H54 (cell line): ENCODE data around the gene SDR42E2.
"Not testable (repeated sequence)": the region's sequence is repeated elsewhere in the genome, so short reads cannot be mapped to it uniquely, and the experiment has no call there.

Source experiments
- DNase-seq: peaks from one replicate; pipeline ENCODE4 v3.0.0; 2011; ENCODE audit warnings: low spot score, mixed read lengths; ENCODE audit not compliant: insufficient read length
- FAIRE-seq: peaks from 3 replicates; lab custom pipeline; 2011; peaks lifted over from hg19 to GRCh38; lab: Jason Lieb, UNC
- POLR2A ChIP-seq: IDR thresholded peaks from 2 replicates; pipeline ENCODE4 v1.6.1; 2011; ENCODE audit warnings: low read depth, mild to moderate bottlenecking, low read length

Gene SDR42E2

DNA sequence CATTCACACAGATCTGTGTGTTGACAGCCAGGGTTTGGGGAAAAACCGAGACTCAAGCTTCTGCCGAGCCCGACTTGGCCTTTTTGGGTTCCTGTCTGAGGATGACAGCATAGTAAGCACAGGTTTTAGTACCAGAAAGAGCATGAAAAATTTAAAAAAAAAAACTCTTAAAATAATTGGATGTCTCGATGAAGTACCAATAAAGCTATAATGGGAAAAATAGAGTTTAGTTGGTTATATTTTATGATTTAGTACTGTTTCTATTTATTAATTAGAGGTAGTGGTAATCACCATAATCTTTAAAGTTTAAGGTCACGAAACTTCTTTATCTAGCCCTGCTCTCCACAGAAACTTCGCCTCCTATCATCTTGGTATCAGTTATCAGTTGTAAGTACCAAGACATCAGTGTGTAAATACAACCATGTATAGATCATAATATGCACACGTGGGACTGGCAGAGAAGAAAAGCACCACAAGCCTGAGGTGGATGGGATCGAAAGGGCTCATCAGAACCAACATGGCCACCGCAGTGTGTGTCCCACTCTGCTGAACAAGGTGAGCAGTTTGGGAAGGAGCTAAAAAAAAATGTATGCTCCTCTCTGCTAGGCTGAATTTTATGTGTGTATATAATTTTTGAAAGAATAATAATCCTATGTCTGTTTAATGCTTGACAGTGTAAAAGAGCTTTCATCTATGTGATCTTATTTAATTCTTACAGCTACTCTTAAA, 29.4 kb downstream of the SDR42E2 start:
- no peak for TF ChIP-seq POLR2A
- FAIRE-seq (no peak), DNase-seq (no peak)

DNA sequence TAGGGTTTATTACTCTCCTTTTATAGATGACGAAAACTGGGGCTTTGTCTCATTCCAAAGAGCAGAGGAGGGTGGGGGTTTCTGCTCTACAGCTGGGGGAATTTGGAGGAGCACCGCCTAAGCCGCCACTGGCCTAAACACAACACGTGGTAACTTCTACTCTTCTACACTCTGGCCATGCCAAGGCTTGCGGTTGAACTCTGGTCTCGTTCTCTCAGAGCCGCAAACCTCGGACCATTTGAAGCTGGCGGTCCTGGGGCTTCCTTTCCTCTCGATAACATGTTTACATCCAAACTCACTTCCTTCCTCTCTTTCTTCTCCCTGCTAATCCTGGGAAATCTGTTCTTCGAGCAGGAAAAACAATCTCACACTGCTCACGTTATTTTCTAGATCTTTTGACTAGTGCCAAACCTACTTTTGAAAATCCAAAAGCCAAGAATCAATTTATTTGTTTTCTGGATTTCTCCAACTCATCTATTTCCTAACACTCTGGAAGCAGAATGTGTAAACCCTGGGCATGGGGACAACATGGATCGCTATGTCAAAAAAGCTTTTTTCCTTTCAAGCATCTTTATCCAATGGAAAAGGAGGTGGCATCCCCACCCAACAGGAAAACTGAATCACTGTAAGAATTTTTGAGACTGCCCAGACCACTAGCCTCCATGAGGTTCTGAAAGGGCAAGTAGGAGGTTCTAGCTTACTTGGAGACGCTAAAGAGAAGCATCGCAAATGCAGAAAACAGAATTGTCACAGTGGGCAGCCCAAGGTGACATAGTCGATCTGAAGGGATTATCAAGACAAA, 30.2 kb downstream of the SDR42E2 start:
- no peak for DNase-seq

DNA sequence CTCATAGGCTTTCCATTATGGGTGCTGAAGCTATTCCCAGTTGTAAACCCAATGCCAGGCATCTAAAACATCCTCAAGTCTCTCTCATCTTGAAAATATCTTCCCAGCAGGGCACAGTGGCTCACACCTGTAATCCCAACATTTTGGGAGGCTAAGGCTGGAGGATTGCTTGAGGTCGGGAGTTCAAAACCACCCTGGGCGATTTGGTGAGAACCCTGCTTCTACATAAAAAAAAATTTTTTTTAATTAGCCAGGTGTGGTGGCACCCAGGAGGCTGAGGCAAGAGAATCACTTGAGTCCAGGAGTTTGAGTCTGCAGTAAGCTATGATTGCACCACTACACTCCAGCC, 30.7 kb downstream of the SDR42E2 start:
- no peak for FAIRE-seq
- TF ChIP-seq POLR2A = no peak
- no peak for DNase-seq

More for the DNA sequence above, 30.2 kb downstream of the SDR42E2 start:
- TF ChIP-seq POLR2A = no peak
- no peak for FAIRE-seq

DNA sequence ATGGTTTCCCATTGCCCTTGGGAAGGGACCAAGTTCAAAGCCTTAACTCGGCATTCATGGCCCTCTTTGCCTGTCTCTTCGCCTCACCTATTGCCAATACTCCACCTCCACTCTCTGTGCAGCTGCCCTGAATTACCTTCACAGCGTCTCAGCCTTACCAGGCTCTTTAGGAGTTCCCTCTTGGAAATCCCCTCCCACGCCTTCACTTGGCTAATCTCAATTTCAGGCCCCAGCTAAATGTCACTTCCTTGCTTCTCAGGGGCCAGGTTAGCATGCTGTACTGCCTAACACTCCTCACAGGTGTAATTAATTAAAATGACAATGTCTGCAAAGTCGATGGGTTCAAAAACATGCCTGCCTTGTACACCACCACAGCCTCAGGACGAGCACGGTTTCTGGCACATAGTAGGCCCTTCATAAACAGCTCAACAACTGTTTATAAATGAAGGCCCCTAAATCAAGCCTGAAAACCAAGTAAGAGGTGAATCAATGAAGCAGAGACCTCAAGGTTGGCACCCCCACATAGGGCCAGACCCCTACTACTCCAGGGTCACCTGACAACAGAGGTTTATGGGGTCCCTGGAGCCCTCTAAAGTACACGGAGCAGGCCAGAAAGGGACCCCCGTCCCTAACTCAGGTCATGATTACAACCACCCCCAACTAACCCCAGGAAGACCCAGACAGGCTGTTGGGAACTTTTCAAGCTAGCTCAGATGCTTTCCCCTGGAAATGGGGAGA, 32.6 kb downstream of the SDR42E2 start:
- no peak for FAIRE-seq
- TF ChIP-seq POLR2A = no peak
- no peak for DNase-seq

DNA sequence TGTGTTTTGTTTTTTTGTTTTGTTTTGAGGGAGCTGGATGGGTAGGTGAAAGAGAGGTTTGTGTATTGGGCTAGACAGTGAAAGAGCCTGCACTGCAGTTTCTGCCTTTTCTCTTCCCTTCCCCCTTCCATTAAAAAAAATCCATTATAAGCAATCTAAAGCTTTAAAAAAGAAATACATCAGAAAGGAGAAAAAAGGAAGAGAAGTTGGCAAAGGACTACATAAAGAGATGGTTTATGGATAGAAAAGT, 33.1 kb downstream of the SDR42E2 start:
- TF ChIP-seq POLR2A = no peak
- DNase-seq (no peak), FAIRE-seq (no peak)

DNA sequence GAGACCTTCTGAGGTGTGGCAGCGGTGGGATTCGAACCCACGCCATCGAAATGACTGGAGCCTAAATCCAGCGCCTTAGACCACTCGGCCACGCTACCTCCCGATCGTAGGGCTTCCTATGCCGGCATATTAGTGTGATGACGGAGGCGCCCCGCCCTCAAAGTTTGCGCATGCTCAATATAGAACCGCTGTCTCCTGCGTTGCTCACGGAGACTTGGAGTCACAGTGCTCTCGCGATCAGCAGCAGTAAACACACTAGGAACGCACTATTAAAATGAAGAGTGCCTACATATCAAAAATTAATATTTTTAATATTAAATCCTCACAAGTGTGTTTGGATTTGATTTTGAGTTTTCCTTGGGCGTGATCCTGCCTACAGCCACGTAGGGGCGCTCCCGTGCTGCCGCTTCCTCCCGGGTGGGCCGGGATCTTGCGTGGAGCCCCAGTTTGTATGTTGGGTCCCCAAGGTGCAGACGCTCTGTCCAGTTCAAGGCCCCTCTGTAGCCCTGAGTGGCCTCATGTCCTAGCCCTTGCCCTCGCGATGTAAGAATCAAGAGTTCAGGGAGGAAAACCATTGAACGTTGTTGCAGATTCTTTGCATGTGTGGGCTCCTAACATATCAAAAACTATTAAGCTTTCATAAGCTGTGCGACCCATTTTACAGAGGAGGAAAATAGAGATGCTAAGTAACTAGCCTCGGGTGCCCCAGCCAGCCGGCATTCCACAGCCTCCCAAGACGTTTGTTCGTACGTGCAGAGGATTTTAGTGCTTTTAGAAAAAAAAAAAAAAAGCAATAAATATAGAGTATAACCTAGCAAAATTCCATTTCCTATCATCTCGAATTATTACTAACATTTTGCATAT, 33.6 kb downstream of the SDR42E2 start:
- TF ChIP-seq POLR2A = no peak
- no peak for FAIRE-seq
- no peak for DNase-seq

DNA sequence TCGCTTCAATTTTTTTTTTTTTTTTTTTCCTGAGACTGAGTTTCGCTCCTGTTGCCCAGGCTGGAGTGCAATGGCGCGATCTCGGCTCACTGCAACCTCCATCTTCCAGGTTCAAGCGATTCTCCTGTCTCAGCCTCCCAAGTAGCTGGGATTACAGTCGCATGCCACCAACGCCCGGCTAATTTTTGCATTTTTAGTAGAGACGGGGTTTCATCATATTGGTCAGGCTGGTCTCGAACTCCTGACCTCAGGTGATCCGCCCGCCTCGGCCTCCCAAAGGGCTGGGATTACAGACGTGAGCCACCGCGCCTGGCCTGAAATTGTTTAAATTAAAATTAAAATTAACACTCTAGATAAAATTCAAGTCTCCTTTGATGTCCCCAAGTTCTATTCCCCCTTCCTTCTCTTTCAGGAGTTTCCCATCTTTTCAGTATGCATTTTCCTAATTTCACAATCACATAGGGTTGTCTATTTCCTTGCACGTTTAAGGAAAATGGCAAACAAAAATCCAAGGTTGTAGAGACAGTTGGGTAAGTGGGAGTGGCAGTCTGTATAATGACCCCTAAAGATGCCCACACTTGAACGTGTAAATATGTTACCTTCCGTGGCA, 34.4 kb downstream of the SDR42E2 start:
- not testable (repeated sequence) for DNase-seq

DNA sequence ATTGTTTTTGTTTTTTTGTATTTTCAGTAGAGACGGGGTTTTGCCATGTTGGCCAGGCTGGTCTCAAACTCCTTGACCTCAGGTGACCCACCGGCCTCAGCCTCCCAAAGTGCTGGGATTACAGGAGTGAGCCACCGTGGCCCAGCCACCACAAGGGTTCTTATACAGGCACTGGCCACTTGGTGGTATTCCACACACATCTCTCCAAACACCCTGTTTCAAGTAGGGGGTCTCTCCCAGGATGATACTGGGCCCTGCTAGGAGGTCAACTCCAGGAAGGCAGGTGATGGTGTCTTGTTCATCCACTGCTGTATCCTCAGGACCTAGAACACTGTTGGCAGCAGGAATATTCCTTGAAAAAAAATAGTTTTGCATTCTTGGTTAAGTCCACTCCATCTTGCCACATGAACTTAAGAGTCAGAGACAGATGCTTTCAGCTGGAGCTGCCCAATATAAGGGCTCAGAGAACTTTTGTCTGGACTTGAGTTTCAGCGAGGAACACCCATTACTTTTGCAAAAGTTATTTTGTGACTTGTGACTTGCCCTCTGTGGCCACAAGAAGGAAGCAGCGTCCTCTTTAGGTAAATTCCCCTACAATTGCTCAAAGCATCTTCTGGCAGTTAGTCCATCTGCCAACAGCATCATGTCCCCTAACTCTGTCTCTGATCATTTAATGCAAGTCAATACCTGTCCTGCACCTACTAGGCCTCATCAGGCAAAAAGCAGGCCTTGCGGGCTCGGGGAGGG, 36.4 kb downstream of the SDR42E2 start:
- no peak for TF ChIP-seq POLR2A
- FAIRE-seq = no peak

More for the DNA sequence above, 34.4 kb downstream of the SDR42E2 start:
- FAIRE-seq = not testable (repeated sequence)

DNA sequence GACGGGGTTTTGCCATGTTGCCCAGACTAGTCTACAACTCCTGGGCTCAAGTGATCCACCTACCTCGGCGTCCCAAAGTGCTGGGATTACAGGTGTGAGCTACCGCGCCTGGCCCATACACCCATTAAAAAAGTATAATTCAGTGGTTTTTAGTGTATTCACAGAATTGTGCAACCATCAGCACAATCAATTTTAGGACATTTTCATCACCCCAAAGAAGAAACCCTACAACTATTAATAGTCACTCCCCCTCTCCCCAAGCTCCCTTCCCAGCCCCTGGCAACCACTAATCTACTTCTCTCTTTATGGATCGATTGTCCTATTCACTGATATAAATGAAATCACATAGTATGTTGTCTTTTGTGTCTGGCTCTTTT, 39.9 kb downstream of the SDR42E2 start:
- no peak for TF ChIP-seq POLR2A
- FAIRE-seq (no peak), DNase-seq (no peak)

More for the DNA sequence above, 36.4 kb downstream of the SDR42E2 start:
- DNase-seq = no peak

DNA sequence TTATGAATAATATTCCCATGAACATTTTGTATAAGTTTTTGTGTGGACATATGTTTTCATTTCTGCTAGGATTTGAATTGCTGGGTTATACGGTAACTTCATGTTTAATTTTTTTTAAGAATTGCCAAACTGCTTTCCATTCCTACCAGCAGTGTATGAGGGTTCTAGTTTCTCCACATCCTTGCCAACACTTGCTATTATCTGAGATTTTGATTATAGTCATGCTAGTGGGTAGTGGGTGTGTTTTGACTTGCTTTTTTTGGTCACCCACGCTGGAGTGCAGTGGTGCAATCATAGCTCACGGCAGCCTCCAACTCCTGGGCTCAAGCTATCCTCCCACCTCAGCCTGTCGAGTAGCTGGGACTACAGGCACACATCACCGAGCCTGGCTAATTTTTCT, 40.8 kb downstream of the SDR42E2 start:
- no peak for TF ChIP-seq POLR2A
- FAIRE-seq = no peak
- no peak for DNase-seq

DNA sequence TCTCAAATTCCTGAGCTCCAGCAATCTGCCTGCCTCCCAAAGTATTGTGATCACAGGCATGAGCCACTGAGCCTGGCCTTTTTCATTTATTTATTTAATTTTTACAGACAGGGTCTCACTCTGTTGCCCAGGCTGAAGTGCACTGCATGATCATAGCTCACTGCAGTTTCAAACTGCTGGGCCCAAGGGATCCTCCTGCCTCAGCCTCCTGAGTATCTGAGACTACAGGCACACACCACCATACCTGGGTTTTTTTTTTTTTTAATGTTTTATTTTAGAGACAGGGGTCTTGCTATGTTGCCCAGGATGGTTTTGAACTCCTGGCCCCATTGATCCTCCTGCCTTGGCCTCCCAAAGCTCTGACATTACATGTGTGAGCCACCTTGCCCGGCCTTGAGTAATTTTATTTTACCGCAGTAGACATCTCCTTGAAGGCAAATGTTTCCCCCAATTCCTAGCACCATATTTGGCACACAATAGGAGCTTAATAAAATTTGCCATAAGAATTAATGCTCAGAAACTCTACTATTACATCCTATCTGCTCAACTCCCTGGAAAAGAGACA, 41.9 kb downstream of the SDR42E2 start:
- no peak for FAIRE-seq
- DNase-seq = no peak
- no peak for TF ChIP-seq POLR2A

DNA sequence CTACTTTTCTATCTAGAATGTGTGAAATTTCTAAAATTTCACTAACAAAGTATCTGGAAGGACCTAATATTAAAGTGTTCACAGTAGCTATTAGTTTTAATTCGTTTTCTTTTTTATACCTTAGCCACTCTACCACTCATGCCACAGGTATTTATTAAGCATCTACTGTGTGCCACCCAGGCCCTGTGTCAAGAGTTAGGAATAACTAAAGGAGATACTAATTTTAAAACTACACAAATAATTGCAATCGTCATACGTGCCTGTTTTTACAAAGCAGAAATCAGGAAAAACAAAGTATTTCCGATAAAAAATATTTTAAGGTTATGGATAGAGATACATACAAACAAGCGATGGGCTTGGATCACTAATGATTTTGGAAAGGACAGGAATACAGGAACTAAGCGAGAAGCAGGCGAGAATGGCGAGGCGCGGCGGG, 43.3 kb downstream of the SDR42E2 start:
- no peak for FAIRE-seq
- no peak for TF ChIP-seq POLR2A
- DNase-seq = no peak
